Stimulated activated CD4-positive, alpha-beta T cell treated with anti-CD3 and anti-CD28 coated beads, Interleukin-2, amount 100 ng/mL, for 48 hours (primary cell): Measurements from ENCODE around the gene PXYLP1.

ENCODE experiments used
- DNase-seq, 2 donors: peaks; one replicate each; pipeline ENCODE4 v3.0.0-alpha.2; 2020

The PXYLP1 gene

DNA sequence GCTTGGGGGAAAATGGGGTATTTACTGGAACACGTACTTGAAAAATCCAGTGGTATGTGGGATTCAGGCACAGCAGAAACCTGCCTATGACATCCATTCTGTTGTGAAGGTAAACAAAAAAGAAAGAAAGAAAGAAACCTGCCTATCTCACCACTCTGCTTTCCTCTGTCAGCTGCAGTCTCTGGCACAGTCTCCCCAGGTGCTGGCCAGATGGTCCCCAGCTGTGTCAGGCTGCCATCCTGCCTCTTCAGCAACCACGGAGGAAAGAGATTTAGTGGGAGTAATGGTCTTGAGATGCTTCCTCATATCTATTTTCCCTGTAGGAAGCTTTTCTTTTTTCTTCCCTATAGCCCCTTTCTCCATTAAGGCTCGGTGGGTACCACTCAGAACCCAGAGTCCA is 2.5 kb upstream of the PXYLP1 start:
- no peak for DNase-seq

DNA sequence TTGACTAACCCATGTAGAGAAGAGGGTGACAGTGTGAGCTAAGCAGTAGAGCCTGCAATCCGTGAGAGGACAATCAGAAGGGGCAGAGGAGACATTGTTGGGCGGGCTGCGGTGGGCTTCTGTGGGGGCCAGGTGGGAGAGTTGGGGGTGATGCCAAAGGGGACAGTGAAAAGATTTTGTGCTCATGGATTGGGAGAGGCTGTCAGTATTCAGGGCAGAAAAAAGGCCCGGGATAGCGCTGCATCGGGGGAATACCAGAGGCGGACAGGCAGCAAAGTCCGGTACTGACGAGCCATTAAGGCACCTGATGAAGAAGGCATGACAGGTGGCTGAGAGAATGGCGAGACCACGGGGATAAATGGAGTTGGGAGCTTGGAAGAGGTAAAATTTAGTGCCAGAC is 1.3 kb upstream of the PXYLP1 start:
- DNase-seq: no peak

DNA sequence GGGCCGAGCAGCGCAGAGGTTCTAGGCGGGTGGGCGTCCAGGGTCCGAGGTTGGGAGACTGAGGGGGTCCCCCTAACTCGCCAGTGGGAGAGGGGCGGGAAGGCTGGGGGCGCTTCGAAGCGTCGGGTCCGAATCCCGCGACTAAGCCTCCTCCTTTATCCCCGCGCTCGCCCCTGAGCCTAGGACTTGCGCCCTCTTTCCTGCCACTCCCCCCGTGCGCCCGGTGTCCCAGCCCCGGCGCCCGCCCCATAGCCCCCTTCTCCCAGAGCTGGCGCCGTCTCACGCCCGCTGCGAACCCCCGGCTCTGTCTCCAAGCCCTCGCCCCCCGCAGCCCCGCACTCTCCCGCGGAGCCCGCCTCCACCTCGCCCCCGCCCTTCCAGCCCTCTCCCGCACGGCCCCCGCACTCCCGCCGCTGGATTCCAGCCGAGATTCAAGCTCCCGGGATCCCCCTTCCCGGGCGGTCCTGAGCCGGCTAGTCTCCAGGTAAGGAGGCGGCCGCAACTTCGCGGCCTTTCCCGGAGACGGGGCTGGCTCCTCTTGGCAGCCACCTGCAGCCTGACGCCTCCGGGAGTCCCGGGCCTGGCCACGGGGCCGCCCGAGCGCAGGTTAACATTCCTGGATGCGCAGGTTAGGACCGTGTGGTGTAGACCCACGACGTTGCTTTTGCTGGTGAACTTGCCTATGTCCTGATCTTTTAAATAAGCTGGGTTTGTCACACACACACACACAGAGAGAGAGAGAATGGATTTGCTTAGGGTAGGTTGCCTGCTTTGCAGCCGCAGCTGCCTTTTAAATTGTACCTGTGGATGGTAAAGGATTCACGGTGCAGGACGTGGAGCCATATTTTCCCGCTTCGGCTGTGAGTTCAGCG is 563 bp downstream of the PXYLP1 start:
- no peak for DNase-seq

DNA sequence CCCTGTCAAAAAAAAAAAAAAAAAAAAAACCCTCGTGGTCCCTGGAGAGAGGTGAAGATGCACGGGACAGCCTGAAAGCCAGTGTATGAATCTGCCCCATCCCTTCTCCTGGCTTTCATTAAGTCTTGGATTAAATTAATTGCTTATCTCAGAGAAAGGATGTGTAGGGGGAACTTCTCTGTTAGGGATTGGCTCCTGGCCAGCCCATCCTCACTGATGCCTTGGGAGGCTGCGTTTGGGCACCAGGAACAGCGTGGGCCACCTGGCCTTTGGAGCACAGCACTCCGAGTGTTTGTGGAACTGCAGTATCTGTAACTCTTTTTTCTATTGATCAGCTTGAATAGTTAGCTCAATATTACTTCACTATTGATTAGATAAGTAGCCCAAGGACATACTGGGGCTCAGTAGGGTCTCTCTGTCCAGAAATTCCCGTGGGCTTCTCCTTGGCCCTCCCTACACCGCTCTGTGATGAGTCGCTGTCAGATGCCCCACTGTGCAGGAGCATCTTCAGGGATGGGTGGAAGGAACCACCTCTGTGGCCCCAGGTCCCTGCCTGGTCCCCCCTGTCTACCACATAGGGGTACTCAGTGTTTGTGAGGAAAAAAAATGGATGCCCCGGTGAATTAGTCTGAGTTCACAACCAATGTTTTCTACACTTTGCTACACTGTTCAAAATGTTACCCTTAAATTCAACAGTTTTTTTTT is 2.0 kb downstream of the PXYLP1 start:
- DNase-seq: no peak

DNA sequence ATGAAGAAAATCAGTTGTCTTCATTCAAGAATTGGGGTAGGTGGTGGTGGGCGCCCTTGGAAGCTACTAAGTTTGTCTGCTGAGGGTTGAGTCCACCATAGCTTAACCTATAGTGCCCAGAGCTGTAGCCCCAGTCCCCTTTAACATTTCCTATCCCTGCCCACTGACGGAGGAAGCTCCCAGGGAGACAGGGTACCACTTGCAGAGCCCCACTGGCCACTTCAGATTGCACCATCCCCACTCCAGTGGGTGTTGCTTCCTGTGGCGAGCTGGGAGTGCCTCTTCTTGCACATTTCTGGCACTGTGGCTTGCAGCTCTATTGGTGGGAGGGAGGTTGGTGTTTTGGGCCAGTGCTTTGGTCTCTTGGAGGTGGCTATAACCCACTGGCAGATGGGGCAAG is 2.7 kb downstream of the PXYLP1 start:
- DNase-seq: no peak

DNA sequence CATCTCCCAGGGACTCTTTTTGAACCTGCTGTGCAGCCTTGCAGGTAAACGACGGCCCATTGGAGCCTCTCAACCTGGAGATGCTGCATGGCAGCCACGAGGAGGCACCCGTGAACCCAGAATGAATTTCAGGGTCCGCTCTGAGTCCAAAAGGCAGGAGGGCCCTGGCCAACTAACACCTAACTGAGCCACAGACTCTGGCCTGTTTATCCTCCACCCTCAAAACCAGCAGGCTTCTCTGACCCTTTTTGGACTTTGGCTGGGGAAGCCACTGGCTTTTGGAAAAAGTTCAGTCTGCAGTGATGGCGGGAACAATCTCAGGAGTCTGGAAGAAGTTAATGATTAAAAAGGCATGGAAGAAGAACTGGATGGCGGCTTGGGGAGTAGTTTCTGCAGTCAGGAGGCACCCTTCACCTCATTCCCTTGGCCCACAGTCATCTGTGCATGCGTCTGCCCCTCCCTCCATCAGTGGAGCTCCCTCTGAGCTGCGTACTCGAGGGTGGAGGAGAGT is 4.1 kb downstream of the PXYLP1 start:
- DNase-seq: no peak

DNA sequence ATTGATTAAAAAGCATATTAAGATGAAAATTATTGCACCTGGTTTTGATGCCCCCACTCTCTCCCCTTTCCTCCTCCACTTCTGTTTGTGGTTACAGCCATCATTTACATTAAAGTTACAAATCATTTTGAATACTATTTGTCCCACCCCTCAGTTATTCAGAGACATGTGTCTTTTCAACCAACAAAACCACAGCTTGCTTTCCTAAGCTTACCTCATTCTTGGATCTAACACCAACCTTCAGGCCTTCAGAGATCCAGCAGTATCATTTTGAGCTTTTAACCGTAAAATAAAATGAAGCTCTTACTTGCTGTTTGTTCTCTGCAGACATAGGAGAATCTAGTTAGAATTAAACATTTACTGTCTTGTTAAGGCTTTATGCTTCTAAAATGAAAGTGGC is 4.7 kb downstream of the PXYLP1 start:
- no peak for DNase-seq

DNA sequence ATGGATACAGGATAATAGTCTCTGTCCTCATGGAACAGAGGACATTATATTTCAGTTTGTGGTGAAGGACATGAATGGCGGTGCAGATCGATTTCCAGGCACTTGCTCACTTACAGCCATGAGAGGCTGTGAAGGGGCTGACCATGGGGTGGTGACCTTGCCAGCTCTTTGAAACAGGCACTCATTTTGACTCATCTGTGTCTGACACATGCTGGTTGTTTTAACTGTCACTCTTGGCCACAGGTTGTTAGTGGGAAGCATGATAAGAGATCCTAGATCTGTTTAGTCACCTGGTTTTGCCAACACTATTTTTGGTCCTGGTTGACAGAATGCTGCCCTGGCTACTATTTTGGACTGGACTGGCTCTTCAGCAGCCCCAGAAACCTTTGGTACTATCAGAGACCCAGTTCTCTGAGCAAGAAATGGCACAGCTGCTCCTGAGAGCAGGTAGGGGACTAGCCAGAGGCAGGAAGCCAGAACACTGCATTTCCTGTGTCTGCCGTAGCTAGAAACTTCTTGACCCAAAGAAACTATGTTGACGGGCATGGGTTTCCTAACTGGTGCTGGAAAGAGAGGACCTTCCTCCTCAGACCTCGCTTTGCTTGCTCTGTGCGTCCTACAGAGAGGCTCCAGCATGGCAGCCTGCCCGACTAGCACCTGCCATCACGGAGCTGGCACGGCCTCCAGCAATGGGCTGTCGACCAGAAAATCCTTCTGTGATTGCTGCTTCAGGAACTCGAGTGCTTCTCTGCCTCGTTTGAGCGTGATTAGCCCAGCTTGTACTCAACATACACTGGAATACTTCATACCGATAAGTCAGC is 6.3 kb downstream of the PXYLP1 start:
- no peak for DNase-seq

DNA sequence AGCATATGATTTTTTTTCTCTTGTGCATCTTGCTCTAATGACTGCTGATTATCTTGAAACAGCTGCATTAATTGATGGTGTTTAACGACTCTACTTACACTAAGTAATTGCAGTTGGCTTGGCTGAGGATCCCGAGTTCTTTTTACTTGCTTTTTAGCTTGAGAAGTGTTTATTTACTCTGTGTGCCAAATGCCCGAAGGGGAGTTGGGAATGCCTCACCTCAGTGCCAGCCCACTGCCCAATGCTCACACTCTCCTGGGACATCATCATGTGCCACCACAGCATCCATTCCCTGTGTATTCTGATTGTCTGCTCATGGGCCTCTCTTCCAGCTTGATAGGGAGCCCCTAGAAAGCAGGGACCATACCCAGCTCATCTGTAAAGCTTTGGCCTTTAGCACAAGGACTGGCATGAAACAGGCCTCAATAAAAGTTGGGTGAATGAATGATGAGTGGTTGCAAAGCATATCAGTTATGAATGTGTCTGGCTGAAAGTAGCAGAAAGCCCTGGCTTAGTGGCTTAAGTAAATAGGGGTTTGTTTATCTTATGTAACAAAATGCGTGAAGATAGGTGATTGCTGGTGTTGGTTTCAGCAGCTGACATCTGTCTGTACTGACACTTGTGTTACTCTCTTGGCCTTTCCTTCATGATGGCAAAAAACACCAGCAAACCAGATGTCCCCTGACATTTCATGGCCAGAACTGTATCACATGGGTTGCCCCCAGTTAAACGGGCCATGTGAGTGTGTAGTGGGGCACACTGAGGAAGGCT is 8.1 kb downstream of the PXYLP1 start:
- DNase-seq: no peak

DNA sequence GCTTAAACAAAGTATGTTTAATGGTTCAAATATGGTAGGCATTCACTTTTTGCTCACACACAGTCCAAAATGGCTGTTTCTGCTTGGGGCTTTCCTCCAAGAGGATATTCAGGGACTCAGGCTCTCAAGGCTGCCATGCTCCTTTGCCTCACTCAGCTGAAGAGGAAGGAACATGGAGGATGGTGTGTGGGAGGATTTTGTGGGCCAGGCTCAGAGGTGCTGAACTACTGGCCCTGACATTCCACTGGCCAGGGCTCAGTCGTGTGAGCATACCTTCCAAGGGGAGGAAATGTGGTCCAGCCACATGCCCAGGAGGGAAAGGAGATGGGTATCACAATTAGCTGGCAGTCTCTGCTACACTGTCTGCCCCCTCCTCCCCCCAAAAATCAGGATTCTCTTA is 8.7 kb downstream of the PXYLP1 start:
- no peak for DNase-seq

DNA sequence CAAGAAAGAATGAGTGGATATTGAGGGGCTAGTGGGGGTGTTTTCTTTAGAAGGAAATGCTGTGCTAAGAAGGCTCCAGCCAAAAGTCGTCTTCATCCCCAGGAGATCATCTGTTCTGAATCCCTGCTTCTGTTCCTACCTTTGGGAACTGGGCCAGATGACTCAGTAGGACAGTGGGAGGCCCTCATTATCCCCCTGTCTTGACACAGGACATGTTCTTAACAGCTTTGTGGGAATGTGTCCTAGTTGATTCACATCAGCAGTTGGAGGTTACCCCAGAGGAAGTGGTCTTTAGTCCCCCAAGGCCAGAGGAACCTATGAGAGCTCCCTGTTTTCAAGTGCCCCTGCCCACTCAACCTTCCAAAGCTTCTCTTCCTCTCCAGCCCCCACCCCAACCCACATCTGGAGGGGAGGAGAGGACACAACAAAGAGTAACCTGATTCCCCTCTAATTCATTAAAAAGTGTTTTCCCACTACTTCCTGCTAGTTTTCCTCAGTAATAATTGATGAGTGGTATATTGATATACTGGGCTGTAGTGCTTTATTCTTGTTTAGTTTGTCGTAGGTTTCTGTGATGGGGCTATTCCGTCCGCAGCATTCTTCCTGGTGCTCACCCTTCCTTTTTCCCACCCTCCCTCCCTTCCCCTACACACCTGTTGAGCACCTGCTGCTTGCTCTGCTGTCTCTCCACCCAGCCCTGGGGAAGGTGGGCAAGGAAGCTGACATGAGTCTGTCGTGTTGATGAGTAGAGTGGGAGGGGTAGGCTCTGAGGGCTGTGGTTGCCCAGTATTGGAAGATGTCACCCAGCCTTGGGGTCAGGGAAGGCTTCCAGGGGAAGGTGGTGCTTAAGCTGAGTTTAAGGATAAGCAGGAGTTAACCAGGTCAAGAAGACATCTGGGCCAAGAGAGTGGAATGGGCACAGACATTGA is 9.3 kb downstream of the PXYLP1 start:
- no peak for DNase-seq

DNA sequence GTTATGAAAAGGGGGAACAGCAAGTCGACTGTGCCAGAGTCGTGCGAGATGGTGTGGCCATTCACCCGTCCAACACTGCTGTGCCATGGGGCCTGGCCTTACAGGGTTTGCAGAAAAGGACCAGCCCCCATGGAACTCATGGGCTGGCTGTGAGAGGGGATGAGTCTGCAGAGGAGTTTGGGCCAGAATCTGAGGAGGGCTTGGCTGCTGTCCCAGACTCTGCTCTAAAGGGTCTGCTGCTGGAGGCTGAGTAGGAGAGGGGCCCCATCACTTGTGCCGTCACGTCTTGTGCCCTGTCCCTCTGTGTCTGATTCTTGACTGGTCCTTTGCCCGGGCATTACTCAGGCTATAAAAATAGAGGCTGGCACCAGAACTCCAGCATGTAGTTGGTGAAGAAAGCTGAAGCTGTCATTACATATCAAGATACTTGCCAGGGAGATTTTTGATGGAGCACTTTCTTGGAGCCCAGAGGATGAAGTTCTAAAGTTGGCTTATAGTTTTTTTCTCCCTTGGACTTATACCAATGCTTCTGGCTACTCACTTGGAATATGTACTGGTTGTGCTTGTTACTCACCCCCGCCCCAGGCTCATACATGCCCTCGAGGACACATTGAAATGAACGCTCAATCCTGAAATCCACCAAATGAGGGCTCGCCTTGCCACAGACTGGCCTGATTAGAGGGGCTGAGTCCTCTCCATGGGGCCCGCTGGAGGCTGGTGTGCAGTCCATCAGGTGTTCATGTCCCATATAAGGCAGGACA is 10.2 kb downstream of the PXYLP1 start:
- DNase-seq: no peak

DNA sequence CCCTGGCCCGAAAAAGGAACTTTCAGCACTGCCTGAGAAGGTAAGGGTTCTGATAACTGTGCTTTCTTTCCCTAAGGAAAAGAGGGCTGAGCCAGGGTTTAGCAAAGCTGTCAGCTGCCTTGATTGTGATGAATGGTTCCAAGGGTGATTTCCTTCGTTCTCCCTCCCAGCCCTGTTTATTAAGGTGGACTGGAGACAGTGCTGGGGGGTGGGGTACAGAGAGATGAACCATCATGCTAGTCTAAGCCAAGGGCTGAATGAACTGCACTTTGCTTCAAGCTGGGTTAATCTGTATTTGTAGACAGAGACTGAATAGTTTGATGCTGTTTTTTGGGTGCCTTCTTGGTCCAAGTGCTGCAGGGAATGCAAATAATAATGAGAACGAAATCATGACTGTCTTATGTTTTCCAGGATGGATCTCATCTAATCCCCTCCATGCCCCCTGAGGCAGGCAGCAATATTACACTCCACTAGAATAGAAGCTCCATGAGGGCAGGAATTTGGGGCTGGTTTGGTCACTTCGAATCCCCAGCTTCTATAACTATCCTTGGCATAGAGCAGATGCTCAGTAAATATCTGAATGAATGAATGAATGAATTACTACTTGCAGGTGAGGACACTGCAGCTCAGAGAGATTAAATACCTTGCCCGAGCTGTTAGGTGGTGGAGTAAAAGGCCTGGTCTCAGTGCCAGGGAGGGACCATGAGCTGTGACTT is 10.9 kb downstream of the PXYLP1 start:
- DNase-seq: no peak

DNA sequence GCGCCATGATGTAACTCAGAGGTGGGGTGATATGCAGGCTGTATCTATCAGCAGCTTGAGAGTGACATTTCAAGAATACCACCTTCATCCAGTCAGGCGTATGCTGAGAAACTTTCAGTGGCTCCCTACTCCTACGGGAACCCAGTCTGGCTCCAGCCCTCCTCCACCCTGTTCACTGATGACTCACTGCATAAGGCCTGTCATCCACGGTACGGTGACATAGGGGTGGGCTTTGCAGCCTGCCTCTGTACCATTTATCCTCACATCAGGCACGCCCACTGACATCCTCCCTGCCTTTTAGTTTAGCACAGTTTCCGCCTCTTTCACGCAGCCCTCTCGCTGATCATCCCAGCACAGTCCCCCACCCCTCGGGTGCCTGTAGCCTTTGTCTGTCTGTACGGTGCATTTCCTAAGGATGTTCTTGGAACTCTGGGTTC is 11.7 kb downstream of the PXYLP1 start:
- peak in 1 of 2 donors; percentile 37 for DNase-seq

DNA sequence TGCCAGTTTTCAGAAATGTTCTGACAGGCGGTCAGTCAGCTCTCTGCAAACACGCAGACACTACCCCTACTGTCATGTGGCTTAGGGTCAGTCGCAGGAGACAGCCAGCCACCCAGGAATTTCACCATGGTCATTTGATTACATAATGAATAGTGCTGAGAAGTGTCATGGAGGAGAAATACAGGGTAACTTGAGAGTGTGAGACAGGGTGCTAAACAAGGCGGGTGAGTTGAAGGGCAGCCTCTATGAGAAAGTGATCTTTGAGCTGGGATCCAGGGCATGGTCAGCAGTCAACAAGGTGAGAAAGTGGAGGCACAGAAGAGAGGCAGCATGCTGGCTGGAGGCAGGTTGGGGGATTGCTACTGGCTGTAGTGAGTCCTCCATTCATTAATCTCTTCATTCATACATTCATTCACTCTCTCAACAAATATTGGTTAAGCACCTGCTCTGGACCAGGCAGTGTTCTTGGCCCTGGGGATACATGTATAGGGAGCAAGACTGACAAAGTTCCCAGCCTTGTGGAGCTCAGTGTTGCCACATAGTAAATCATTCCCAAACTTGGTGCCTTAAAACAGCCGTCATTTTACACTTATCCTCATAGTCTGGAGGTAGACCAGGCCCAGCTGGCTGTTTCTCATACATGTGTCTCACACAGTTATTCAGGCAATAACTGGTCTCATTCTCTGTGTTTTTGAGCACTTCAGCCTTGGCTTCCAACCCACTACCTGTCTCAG is 14.8 kb downstream of the PXYLP1 start:
- no peak for DNase-seq

DNA sequence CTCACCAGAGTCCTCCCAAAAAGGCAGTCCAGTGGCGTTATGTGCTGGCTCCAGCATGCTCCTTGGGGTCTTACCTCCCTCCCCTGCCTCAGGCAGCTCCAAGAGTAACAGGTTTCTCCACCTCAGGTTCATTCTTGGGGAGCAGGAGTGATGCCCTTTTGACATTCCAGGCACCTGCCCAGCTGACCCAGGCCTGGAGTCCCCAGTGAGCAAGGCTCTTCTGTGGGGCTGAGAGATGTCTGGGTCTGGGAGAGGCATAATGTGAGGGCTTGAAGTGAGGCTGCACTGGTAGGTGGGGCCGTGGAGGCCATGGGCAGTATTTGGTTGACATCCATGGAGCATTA is 15.3 kb downstream of the PXYLP1 start:
- no peak for DNase-seq

DNA sequence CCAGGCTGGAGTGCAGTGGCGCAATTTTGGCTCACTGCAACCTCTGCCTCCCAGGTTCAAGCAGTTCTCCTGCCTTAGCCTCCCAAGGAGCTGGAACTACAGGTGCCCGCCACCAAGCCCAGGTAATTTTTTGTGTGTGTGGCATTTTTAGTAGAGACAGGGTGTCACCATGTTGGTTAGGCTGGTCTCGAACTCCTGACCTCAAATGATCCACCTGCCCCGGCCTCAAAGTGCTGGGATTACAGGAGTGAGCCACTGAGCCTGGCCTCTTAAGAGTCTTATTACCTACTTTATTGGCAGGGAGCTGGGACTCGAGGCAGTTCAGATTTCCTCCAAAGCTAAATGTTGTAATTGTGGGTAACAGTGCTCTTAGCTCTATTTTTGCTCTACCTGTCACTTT is 16.4 kb downstream of the PXYLP1 start:
- DNase-seq: no peak

DNA sequence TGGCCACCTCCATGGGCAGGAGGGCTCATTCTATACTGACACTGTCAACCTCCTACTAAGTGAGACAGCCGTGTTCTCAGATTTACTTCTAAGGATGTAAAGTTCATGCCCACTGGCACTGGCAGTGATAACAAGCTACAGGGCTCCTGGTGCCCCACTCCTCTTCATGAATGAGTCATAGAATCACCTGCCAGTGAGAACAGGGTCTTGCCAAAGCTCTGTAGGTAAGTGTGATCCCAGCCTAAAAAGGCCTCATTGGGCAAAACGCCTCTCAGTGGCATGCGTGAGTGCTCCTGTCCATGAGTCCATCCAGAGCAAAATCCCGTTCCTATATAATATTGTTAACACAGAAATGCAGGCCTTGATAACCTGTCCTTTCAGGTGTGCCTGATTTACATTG is 17.4 kb downstream of the PXYLP1 start:
- DNase-seq: no peak

DNA sequence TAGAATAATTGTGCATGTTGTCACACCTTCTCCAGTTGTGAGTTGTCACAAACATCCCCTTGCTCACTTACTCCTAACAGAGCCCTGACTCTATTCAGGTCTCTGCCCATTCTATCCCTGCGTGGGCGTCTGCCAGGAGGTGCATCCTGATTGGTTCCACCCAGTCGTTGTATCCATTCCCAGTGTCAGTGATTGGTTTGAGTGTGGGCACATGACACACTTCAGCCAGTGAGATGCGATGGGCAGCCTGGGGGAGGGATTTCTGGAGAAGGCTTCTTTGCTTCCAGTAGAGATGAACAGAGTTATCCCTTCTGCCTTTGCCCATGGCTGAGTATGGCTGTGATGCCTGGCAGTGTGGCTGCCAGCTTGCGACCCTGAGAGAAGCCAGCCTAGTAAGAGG is 18.7 kb downstream of the PXYLP1 start:
- DNase-seq: no peak
